Peyer's patch (tissue), 4 donors: ENCODE data around the gene SYNDIG1.

Experiments used
- CTCF ChIP-seq, 6 experiments: fragments of 450-650 bp in 4 of 6; fragments of 200-600 bp in 2 of 6; sonication (generic) in 1 of 6; IDR thresholded peaks; one replicate each; pipeline ENCODE4 v1.5.1; 2017 to 2019; ENCODE audit warnings: antibody characterized with exemption in 6 of 6, mild to moderate bottlenecking in 3 of 6, moderate library complexity in 1 of 6
- POLR2A ChIP-seq, 2 donors: fragments of 450-650 bp; IDR thresholded peaks; one replicate each; pipeline ENCODE4 v1.5.1; 2017; ENCODE audit warnings: antibody characterized with exemption in 2 of 2, mild to moderate bottlenecking in 2 of 2, moderate library complexity in 2 of 2

- no peak for TF ChIP-seq CTCF (IDR thresholded peaks at IDR 0.05)
- TF ChIP-seq POLR2A (IDR thresholded peaks at IDR 0.05): no peak
Measured at GRCh38 chr20:24683676-24684075, 214.2 kb downstream of the SYNDIG1 start.
